Heart left ventricle (tissue), 13 donors: Measurements from ENCODE around the gene LYRM4.

Experiments used
- POLR2A ChIP-seq, 2 donors: fragments of 450-650 bp; IDR thresholded peaks; one replicate each; pipeline ENCODE4 v1.6.1; 2017; ENCODE audit warnings: antibody characterized with exemption in 2 of 2, mild to moderate bottlenecking in 2 of 2, moderate library complexity in 2 of 2
- TF ChIP-seq, protein P1 (sequence below), 12 donors: fragments of 200-600 bp; sonication (generic) in 4 of 12; IDR thresholded peaks; one replicate each; pipeline versions ENCODE4 v1.5.0 to v1.8.0; 2018 to 2022; ENCODE audit warnings: antibody characterized with exemption in 12 of 12, mild to moderate bottlenecking in 5 of 12
- donor health status: ischemic (EF 13 %, LVEDD 7.1; RV severe dilation, severe dysfunction).
- donor health status: DM: no; HTN: yes; CAD: no.
- donor health status: DM: no; HTN: no; CAD: no.
- donor health status: ischemic (EF 25% LVEDD 6.9; RV normal size, moderate dysfunction).
- donor health status: ischemic (EF 25% LVEDD 5.7; RV mildly dilated, moderate dysfunction).
- donor health status: ischemic (EF 35%, LVEDD 5.7; RV mildly dilated, moderate dysfunction).
- donor health status: nonischemic (EF 11% LVEDD 7.7; RV severe dilation, severe dysfunction).
- donor health status: DM: yes; HTN: yes; CAD: no.
- donor health status: PGD.
- donor health status: ischemic (EF 29% LVEDD 5.4; RV normal size, mild dysfunction).
- donor health status: nonischemic (EF 23%, LVEDD 6.1; RV moderate dilation, normal function).

DNA sequence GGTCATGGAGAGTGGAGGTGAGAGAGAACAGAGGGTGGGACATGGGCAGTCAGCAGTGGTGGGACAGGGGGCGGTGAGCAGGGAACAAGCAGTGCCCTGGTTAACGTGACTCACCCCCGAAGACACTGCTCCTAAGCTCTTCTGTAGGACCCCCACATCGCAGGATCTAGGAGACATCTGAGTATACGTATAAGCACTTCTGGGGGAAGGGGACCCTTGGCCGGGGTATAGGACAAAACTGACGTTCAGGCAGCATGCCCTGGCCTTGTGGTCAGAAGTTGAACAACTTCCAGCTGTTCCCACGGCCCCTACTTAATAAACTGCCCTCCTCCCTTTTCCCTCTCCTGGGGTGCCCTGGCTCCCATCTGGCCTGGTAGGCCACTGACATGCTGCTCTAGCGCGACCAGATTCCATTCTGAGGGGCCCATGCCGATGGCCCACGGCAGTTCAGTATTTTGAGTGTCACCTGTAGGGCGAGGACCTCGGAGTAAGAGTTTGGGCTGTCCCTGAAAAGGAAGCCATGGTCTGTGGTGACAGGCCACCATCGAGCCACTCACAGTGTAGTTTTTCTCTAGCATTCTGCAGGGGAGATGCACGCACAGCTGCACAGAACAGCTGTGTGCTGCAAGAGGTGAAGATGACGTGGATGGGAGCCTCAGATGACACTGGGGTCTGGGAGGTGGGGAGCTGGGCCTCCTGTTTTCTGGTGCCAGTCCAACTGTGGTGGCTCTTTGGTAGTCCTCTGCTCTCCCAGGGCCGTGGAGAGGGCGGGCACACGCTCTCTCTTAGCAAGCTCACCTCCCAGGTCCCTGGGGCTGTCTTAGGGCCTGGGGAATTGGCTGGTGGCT, 137.2 kb downstream of the LYRM4 start:
- TF ChIP-seq, protein P1, sequence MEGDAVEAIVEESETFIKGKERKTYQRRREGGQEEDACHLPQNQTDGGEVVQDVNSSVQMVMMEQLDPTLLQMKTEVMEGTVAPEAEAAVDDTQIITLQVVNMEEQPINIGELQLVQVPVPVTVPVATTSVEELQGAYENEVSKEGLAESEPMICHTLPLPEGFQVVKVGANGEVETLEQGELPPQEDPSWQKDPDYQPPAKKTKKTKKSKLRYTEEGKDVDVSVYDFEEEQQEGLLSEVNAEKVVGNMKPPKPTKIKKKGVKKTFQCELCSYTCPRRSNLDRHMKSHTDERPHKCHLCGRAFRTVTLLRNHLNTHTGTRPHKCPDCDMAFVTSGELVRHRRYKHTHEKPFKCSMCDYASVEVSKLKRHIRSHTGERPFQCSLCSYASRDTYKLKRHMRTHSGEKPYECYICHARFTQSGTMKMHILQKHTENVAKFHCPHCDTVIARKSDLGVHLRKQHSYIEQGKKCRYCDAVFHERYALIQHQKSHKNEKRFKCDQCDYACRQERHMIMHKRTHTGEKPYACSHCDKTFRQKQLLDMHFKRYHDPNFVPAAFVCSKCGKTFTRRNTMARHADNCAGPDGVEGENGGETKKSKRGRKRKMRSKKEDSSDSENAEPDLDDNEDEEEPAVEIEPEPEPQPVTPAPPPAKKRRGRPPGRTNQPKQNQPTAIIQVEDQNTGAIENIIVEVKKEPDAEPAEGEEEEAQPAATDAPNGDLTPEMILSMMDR (IDR thresholded peaks at IDR 0.05) = no peak
- TF ChIP-seq POLR2A (IDR thresholded peaks at IDR 0.05) = no peak
